IPS DF 4.7 (cell line): Measurements from ENCODE around the gene ZBTB42.

Source experiments
- DNase-seq: peaks from one replicate; pipeline ENCODE4 v3.0.0-alpha.2; 2013; ENCODE audit warnings: low spot score; ENCODE audit errors: extremely low read depth

ZBTB42 gene

GRCh38 chr14:104782086-104782807, 18.7 kb upstream of the ZBTB42 start:
- DNase-seq, result no peak

- DNase-seq, result no peak
Measured at GRCh38 chr14:104782808-104783139, 18.1 kb upstream of the ZBTB42 start.

- no peak for DNase-seq
Measured at GRCh38 chr14:104783484-104784217, 17.2 kb upstream of the ZBTB42 start.

DNA sequence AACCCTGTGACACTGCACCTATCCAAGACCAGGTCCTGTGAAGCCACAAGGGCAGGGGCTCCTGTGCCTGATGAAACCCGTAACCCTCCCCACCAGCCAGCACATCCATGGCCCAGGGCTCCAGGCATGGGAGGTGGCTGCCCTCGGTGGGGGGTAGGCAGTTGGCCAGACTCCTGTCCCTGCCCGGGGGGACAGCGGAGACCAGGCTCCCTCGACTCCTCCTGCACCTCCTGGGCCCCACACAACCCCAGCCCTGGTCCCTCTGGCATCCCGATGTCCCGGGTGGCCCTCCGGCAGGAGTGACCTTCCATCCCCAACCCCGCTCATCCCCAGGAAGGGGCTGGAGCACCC, 16.7 kb upstream of the ZBTB42 start:
- no peak for DNase-seq

DNA sequence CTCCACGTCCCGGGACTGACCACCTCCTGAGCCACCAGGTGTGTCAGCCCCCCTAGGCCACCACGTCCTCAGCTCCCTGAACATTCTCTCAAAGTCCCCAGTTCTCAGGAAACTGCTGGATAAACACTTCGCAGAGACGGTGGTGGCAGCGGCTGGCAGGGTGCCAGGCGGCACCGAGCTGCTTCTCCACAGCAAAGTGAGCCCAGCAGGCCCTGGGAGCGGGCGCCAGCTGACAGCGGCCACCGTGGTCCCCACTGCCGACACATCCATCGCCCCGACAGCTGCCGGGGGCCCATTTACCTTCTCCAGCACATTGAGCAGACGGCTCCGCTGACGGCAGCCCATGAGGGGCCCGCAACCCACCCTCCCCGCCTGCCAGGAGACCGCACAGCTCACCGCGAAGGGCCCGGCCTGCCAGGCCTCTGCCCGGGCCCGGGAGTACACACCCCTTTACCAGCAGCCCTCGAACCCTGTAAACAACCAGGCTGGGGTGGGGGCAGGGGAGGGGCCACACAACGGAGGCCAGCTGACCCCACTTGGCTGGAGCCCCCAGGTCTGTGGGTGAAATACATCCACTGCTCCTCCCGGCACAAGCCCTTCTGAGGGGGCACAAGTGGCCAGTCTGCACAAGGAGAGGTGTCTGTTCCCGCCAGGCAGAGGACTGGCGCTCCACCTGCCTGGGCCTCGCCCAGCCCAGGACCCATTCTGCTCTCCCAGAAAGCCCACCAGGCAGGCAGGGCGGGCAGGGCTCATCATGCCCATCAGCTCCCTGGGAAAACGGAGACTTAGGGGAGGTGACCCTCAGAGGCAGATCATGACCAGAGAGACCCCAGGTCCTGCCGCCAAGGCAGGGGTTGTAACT, 15.8 kb upstream of the ZBTB42 start:
- no peak for DNase-seq

DNA sequence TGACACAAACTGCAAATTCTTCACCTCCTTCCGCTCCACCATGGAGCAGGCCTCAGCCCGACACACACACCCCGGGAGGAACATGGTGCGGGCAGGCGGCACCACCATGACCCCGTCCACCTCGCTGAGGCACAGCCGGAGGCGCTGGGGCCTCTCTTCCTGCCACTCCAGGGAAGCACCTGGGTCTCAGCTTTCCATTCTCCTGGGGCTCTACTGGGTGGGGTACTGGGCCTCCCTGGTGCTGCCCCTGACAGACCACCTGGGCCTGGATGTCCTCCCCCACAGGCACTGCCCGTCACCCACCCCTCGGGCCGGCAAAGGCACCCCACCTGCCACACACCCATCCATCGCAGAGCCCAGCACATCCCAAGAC, 15.2 kb upstream of the ZBTB42 start:
- no peak for DNase-seq

DNA sequence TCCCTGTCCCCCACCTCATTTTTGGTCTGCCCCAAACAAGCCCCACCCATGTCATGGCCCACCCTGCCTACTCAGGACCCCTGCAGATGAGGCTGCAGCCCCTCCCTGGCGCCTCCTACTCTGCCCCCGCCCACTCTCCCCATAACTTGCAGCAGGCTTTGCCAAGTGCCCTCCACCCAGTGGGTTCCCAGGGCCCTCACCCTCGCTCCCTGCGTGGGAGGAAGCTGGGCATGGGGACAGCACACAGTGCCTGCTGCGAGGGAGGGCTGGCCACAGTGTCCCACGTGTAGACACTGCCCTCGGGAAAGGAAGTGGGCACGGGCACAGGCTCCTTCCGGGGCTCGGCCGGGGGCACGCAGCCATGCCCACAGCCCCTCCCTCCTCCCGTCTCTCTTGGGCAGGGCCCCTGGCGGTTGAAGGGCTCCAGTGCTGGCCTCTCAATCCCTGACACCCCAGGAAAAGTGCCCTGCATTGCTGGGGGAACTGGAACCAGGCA, 14.8 kb upstream of the ZBTB42 start:
- no peak for DNase-seq

- no peak for DNase-seq
Measured at GRCh38 chr14:104786726-104787675, 13.9 kb upstream of the ZBTB42 start.

DNA sequence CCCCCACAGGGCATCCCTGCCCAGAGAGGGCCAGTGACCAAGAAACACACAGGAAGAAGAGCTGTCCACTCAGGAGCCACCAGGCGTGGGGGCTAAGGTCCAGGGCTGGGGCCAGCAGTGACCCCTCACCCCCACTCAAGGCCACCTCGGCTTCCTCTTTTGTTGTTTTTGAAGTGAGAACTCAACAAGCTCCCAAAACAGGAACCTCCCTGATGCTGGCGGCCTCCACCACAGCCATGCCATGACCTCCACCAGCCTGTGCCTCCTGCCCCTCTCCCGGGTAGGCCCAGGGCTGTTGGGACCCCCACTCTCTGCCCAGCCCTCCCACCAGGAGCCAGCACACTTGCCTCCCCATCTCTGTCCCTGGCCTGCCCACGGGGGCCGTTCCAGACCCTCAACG, 13.2 kb upstream of the ZBTB42 start:
- no peak for DNase-seq

DNA sequence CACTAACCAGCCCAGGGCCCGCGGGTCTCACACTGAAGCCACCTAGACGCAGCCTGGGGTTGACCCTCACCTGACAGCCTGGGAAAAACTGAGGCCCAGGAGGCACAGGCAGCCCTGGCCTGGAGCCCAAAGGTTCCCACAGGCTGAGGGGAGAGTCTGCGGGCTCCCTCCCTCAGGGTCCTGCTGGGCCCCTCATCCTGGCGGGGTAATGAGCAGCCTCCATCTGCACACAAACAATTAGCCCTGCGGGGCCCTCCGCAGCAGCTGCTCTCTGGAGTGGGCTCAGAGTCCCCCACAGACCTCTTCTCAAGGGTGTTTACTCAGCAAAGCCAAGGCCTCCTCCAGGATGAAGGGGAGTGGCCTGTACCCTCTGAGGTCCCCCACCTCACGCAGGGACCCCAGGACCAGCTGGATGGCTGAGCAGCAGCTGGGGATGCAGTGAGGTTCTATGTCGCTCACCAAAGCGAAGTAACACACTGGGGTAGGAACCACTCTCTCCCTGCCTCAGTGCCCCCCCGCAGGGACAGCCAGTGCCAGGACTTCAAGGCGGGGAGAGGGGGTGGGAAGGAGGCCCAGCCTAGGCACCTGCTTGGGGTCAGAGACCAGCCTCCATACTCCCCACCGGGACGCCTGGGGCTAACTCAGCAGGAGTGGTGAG, 12.6 kb upstream of the ZBTB42 start:
- no peak for DNase-seq

GRCh38 chr14:104788873-104789663, 11.8 kb upstream of the ZBTB42 start:
- DNase-seq, result no peak

DNA sequence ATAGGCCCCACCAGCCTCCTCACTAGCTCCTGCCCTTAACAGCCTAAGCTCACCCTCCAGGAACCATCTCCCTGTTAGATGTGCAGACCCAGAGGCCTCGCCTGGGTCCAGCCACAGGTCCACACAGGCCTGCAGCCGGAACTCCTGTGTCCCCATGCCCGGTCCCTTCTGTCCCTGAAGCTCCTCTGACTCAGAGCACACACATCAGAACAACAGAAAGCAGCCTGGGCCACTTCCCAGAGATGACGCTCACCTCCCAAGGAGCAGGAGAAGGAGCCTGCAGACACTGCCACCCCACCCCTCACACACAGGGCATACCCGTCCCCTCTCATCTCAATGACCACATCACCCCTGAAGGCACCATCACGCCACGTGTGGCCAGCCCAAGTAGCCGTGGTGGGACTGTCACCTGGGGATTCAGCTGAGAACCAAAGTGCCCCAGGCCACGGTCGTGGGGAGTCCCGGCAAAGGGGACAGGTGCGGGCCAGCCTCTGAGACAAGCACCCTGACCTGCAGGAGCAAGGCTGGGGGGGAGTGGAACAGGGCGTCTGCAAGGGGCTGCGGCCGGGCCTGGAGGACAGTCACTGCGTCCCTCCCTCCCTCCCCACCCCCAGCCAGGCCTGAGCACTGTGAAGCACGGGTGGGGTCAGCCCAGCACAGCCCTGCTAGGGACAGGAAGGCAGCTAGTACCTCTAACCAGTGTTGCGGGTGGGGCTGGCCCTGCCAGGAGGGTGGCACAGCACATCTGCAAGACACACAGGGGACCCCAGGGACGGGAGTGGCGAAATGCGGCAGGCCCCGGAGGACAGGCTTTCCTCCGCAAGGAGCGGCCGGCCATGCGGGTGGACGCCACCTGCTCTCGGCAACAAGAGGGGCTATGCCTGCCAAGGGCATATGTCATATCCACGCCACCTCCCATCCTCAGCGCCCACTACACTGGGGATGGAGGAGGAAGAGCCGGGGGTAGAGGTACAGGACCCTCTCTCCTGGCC, 10.9 kb upstream of the ZBTB42 start:
- DNase-seq, result no peak

DNA sequence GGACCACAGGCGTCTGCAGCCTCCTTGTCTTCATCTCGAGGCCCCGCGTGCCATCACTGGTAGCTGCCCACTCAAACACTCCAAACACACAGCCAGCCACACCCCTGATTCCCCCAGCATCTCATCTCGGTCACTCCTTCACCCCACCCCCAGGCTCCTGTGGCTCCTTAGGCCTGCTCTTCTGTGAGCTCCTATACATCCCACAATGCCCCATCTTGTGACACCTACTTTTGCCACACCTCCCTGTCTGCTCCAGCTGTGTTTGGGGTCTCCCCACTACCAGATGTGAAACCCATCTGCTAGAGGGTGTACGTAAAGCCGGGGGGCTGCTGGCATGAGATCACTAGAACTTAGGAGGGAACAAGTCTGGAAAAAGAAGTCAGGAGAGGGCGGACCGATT, 9.5 kb upstream of the ZBTB42 start:
- no peak for DNase-seq

- no peak for DNase-seq
Measured at GRCh38 chr14:104792101-104792884, 8.6 kb upstream of the ZBTB42 start.

DNA sequence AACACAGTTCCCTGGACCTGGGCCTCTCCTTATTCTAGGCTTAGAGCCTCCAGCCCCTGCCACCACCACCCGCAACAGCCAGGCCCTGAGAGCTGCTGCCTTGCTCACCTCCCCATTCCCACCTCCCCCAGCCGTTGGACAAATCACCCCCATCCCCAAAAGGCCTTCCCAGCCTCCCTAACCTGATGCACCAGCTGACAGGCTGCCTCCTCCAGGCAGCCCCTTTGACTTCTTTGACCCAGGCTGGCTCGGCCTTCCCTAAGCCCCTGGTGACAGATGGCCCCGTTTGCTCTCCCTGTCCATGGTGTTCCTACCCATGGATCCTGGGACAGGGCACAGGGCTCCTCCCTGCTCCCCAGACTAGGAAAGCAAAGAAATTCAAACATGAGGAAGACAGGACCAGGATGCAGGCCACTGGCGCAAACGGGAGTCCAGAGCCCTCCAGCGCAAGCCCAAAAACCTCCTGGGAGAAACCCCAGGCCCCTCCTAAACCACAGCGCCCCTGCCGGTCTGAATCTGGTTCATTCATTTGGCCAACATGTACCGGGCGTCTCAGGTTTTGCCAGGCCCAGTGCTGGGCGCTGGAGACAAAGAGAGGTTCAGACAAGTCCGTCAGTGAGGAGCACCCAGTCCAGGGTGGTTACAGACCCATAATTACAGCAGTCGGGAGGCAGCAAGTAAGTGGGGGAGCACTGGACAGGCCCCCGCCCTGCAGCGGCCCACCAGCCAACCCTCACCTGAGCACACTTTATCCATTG, 7.8 kb upstream of the ZBTB42 start:
- no peak for DNase-seq

- DNase-seq, result no peak
Measured at GRCh38 chr14:104793703-104793959, 7.3 kb upstream of the ZBTB42 start.

GRCh38 chr14:104794099-104794498, 6.8 kb upstream of the ZBTB42 start:
- peak; percentile 58 for DNase-seq
